Ovary (tissue), 10 donors: ENCODE measurements around the gene HAND1. TPM values are rescaled to one million over a fixed set of nuclear protein-coding genes. Genes with fewer than 3 reads are reported as not detected.

Experiments used
- DNase-seq, 5 donors: peaks; one replicate each; pipeline ENCODE4 v3.0.0-alpha.2; 2019 to 2020
- H3K27ac ChIP-seq, 2 donors: fragments of 200-600 bp; one replicate each; pipeline versions ENCODE4 v1.5.1 to v1.8.0; 2019 to 2022
- H3K27me3 ChIP-seq: fragments of 200-600 bp; one replicate; pipeline ENCODE4 v1.8.0; 2022
- H3K36me3 ChIP-seq: fragments of 200-600 bp; sonication (generic); one replicate; pipeline ENCODE4 v1.5.1; 2019
- H3K4me1 ChIP-seq: one replicate; pipeline ENCODE4 v1.8.1; 2013; ENCODE audit warnings: mild to moderate bottlenecking, moderate library complexity; ENCODE audit not compliant: insufficient read depth
- H3K4me3 ChIP-seq: fragments of 200-600 bp; sonication (generic); one replicate; pipeline ENCODE4 v1.5.1; 2017
- H3K9me3 ChIP-seq, 2 donors: fragments of 200-600 bp in 1 of 2; sonication (generic) in 1 of 2; one replicate each; pipeline versions ENCODE4 v1.5.1 to v1.8.1; 2013 to 2019; ENCODE audit warnings: mild to moderate bottlenecking in 1 of 2, moderate library complexity in 1 of 2
- EP300 ChIP-seq: sonication (generic); formaldehyde crosslinking; IDR thresholded peaks from one replicate; pipeline ENCODE4 v1.6.1; 2017; ENCODE audit warnings: antibody characterized with exemption
- POLR2A ChIP-seq: fragments of 450-650 bp; IDR thresholded peaks from one replicate; pipeline ENCODE4 v1.6.1; 2017; ENCODE audit warnings: antibody characterized with exemption, mild to moderate bottlenecking, moderate library complexity
- whole genome bisulfite sequencing, 3 donors: extraction: QIAGEN DNeasy Blood & Tissue Kit in 1 of 3; methylation state at CpG; one replicate each; pipeline versions ENCODE4 v1.1.5 to v1.1.7; 2013 to 2017; 5-methylcytosine and 5-hydroxymethylcytosine counted together
- intact Hi-C, 4 donors: fragments of 100-400 bp; cut with DNase I; formaldehyde crosslinking; loops; one replicate each; pipeline versions ENCODE4 v1.11.0 to v1.15.1; 2022 to 2023
- long read RNA-seq, 3 donors: library from polyadenylated mRNA in 2 of 3; unstranded in 2 of 3; transcript quantifications; one replicate each; pipeline ENCODE4 v2.0.0 and lab custom pipeline, GENCODE V29; 2021 to 2026
- polyA plus RNA-seq, 2 donors: library from polyadenylated mRNA; stranded (reverse); fragments of 200-250 nt in 1 of 2; fragments of 350-450 nt in 1 of 2; fragmentation: Illumina TruSeq in 1 of 2; extraction: RNeasy Lipid Tissue Mini Kit (QIAGEN cat#74804) in 1 of 2; gene quantifications; one replicate each; pipeline ENCODE4 v1.2.3, GENCODE V29; 2013 to 2014
- total RNA-seq, 7 donors: library from RNA; depleted of rRNA in 2 of 7; stranded (reverse); fragments of >200 nt in 2 of 7; fragmentation: NEBNext Ultra II Directional in 3 of 7; extraction: Animal tissue kit (Norgen Biotek cat#: 25700) in 3 of 7; gene quantifications; one replicate each; pipeline versions ENCODE4 v1.1.0 to v1.2.4, GENCODE V29; 2016 to 2023
- TF ChIP-seq, protein P1 (sequence below), 3 donors: fragments of 450-650 bp in 2 of 3; fragments of 200-600 bp in 1 of 3; IDR thresholded peaks; one replicate each; pipeline versions ENCODE4 v1.5.1 to v1.8.0; 2016 to 2022; ENCODE audit warnings: antibody characterized with exemption in 3 of 3, mild to moderate bottlenecking in 1 of 3
- donor health status: DM: no; HTN: no; CAD: no; lungs with moderate emphysema.
- donor health status: DM: no; HTN: no; CAD: no.
- donor health status: Bipolar disorder and iron deficiency.
- donor health status: DM: yes; HTN: yes; CAD: no.
- donor health status: DM: no; HTN: no; CAD: no.
- donor health status: DM: yes; HTN: yes; CAD: no.

The HAND1 gene
- total RNA-seq (not detected), polyA plus RNA-seq (not detected)
- long read RNA-seq, donor 1: 0 reads
- long read RNA-seq, donor 2: 0 reads
- long read RNA-seq, donor 3: 0 reads

DNA sequence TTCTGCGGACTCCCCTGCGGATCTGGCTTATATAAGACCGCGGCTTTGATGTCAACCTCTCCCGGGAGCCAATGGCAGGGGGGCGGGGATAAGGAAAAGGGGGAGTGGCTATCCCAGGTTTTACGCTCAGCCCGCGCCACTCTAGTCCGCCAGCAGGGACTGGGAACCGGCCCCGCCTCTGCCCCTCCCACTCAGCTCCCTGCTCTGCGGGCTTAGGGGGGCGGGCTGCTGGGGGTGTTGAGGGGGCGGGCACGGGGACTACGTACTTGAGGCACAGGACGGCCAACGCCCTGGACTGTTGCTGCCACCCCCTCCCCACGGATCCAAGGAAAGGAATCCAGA lies at the start of gene HAND1:
HAND1 (minus strand) TSS at position 4 of the 342 bp plus-strand sequence. CDS start 219 bp downstream, outside the sequence.
- TF ChIP-seq POLR2A (no peak), EP300 (no peak)
- TF ChIP-seq, protein P1, sequence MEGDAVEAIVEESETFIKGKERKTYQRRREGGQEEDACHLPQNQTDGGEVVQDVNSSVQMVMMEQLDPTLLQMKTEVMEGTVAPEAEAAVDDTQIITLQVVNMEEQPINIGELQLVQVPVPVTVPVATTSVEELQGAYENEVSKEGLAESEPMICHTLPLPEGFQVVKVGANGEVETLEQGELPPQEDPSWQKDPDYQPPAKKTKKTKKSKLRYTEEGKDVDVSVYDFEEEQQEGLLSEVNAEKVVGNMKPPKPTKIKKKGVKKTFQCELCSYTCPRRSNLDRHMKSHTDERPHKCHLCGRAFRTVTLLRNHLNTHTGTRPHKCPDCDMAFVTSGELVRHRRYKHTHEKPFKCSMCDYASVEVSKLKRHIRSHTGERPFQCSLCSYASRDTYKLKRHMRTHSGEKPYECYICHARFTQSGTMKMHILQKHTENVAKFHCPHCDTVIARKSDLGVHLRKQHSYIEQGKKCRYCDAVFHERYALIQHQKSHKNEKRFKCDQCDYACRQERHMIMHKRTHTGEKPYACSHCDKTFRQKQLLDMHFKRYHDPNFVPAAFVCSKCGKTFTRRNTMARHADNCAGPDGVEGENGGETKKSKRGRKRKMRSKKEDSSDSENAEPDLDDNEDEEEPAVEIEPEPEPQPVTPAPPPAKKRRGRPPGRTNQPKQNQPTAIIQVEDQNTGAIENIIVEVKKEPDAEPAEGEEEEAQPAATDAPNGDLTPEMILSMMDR (IDR thresholded peaks at IDR 0.05): no peak
- peaks cover 8% of the 10 kb centered on the region for H3K4me1 ChIP-seq
- H3K27me3 ChIP-seq: peaks cover 15% of the 10 kb centered on the region
- H3K36me3 ChIP-seq: no peaks in the 10 kb centered on the region
- intact Hi-C loops: loop anchor here in 1 of 4 donors (10.0 kb wide), 1 partner anchor 147 kb away; no protein-coding TSS in a partner anchor
- WGBS, 3 donors: 1 to 4% (median 4%) methylated on average over 15 to 20 of the region's 20 CpGs
- H3K9me3 ChIP-seq: no peaks in the 10 kb centered on the region
- H3K4me3 ChIP-seq: peak within 1 kb of the TSS; percentile 35
- no peak within 1 kb of the TSS for H3K27ac ChIP-seq
- peak in 3 of 5 donors; percentile 32 to 41 (median 33) for DNase-seq

DNA sequence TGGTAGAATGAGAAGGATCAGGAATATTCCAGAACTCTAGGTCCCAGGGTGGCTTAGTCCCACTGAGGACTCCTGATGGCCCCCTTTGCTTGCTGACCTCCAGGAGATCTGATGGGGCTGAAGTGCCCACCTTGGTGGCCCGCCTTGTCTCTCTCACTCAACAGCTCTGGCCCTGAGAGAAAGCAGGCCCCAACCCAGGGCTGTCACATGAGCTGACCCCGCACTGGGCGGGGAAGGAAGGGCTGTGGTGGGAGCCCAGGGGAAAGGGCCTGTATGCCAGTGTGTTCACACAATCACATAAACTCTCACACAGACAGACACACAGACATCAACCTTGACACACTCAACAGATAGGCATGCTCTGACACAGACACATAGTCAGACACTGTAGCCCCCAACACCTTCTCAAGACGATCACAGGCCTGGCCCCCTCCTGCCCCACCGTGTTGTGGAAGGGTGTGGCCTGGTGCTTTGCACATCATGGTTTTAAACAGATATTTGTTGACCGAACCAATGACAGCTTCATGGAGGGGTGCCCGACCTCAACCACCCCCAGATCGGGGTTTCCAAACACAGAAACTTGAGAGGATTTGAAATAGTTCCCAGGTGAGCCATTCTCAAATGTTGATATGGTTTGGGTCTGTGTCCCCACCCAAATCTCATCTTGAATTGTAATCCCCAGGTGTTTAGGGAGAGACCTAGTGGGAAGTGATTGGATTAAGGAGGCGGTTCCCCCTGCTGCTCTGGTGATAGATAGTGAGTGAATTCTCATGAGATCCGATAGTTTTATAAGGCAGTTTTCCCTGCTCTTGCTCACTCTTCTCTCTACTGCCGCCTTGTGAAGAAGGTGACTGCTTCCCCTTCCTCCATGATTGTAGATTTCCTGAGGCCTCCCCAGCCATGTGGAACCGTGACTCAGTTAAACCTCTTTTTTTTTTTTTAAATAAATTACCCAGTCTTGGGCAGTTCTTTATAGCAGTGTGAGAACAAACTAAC lies 48.5 kb upstream of the HAND1 start:
- intact Hi-C loops: no loop called here
- no peak for DNase-seq
- WGBS, 3 donors: 83 to 86% (median 84%) methylated on average over 12 of the region's 12 CpGs
- Histone ChIP-seq H3K9me3 (no peaks in the 10 kb centered on the region), H3K4me1 (no peaks in the 10 kb centered on the region), H3K27ac (no peak overlapping the region), H3K27me3 (no peaks in the 10 kb centered on the region), H3K36me3 (no peaks in the 10 kb centered on the region), H3K4me3 (no peak overlapping the region)
- TF ChIP-seq, protein P1 (IDR thresholded peaks at IDR 0.05): no peak
- TF ChIP-seq POLR2A (no peak), EP300 (no peak)

DNA sequence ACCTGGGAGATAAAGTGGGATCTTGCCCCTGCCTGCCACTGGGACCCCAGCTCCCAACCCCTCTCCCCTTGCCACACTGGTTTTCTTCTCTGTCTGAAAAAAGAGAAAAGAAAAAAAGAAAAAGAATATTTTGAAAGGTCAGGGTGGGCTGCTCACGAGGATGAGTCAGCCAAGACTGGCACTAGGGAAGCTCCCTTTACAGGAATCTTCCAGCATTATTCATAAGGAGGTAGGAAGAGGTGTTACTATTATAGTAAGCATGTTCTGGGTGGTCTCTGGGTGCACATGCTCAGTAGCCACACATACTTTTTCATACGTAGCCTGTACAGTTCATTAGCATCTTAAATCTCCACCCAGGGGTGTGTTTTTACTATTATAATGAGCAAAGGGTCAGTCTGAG lies 46.8 kb upstream of the HAND1 start:
- no peaks in the 10 kb centered on the region for H3K9me3 ChIP-seq
- DNase-seq: no peak
- no peaks in the 10 kb centered on the region for H3K27me3 ChIP-seq
- TF ChIP-seq, protein P1 (IDR thresholded peaks at IDR 0.05): no peak
- TF ChIP-seq EP300 (no peak), POLR2A (no peak)
- H3K4me3 ChIP-seq: no peak overlapping the region
- WGBS, 3 donors: 41 to 47% (median 42%) methylated on average over 2 of the region's 2 CpGs
- intact Hi-C loops: no loop called here
- no peaks in the 10 kb centered on the region for H3K36me3 ChIP-seq
- H3K4me1 ChIP-seq: no peaks in the 10 kb centered on the region
- H3K27ac ChIP-seq: no peak overlapping the region

DNA sequence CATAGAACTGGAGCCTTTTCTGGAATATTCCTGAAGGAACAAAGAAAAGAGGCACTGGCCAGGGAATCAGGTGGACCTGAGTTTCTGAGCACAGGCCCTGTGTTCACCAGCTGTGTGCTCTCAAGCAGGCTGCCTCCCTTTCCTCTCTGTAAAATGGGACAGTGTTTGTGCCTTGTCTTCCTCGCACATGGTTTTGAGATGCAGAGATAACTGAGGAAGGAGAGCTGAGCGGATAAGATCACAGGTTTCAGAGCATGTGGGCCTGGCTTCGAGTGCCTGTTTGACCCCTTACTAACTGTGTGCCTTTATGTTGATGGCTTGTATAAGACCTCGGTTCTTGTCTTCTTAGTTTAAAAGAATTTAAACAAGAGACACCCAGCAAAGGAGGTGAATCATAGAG lies 46.2 kb upstream of the HAND1 start:
- DNase-seq: no peak
- TF ChIP-seq, protein P1 (IDR thresholded peaks at IDR 0.05): no peak
- no peak for TF ChIP-seq POLR2A
- no peak for TF ChIP-seq EP300
- no peak overlapping the region for H3K27ac ChIP-seq
- no peaks in the 10 kb centered on the region for H3K36me3 ChIP-seq
- intact Hi-C loops: no loop called here
- H3K4me1 ChIP-seq: no peaks in the 10 kb centered on the region
- H3K9me3 ChIP-seq: no peaks in the 10 kb centered on the region
- WGBS, 3 donors: 83 to 89% (median 86%) methylated on average over 4 of the region's 4 CpGs
- no peak overlapping the region for H3K4me3 ChIP-seq
- no peaks in the 10 kb centered on the region for H3K27me3 ChIP-seq
